GM12892 (cell line): Measurements from ENCODE around the gene SHMT2.

Experiments
- POLR2A ChIP-seq: IDR thresholded peaks from 2 replicates; pipeline ENCODE4 v1.6.1; 2011; ENCODE audit warnings: low read depth, low read length, control low read depth
- POLR2AphosphoS5 ChIP-seq: IDR thresholded peaks from 2 replicates; pipeline ENCODE4 v1.6.1; 2011; ENCODE audit warnings: low read depth, low read length, control low read depth
- TAF1 ChIP-seq: IDR thresholded peaks from 2 replicates; pipeline ENCODE4 v1.6.1; 2011; ENCODE audit warnings: low read depth, mild to moderate bottlenecking, control low read depth, low read length, borderline replicate concordance

DNA sequence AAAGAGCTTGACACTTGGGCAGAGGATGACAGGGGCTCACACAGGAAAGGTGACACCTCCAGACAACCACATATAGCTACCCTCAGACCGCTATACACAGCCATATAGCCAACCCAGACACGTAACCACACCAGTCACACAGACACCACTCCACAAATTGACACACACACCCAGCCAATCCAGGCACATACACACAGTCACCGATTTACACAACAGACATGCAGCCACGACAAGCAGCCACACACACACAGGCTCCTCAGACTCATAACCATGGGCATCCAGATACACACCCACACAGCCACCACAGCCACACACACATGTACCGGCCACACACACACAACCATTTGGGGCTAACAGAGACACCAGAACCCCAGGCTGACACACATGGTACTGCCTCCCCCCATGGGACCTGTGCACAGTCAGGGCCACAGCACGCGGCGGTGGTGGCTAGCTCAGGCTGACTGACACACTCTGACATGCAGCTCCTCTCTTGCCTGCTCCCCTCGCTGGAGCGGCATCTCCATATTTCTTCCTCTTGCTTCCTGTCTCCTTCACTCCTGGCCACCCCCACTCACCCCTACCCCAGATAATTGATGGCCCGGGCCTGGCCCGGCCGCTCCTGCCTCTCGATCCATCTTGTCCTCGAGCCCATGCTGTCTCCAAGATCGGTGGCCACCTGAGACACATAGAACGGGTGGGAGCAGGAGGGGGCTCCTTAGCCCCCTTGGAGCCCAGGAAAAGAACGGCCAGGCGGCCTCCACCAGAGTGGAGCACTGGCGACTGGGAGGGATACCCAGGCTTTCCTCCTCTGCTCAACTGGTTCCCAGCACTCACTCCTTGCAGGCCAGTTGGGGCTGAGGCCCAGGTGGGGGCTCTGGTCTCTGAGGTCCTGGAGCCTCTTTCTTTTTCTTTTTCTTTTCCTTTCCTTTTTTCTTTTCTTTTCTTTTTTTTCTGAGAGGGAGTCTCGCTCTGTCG, 6.0 kb upstream of the SHMT2 start:
- TF ChIP-seq POLR2A (no peak), POLR2AphosphoS5 (no peak), TAF1 (no peak)
